Measurements from ENCODE around the gene THYN1.
A peak's percentile ranks its signal among the peaks of the same experiment; 100 is the strongest.

The THYN1 gene

DNA sequence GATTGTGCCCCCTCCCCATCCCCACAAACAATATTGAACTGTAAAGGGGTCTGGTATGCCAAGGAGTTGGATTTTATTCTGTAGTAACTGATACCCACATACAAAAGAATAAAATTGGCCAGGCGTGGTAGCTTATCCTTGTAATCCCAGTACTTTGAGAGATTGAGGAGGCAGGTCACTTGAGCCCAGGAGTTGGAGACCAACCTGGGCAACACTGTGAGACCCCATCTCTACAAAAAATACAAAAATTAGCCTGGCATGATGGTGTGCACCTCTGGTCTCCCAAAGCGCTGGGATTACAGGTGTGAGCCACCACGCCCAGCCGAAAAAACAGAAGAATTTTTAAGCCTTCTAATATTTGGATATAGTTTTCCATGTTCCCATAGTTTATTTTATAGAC lies 18.8 kb upstream of the THYN1 start:
- H3K18ac ChIP-seq (ENCODE audit: low read length) = no peak overlapping the region
- H2AK5ac ChIP-seq (ENCODE audit: low read length) = no peak overlapping the region
- H3K27me3 ChIP-seq (ENCODE audit: insufficient read depth, low read length, poor library complexity) = no peaks in the 10 kb centered on the region
- DNase-seq = no peak
- H2BK5ac ChIP-seq (ENCODE audit: low read length) = no peak overlapping the region
- no peak overlapping the region for H3K9ac ChIP-seq (ENCODE audit: low read length)
- peaks cover 2% of the 10 kb centered on the region for H3K4me1 ChIP-seq (ENCODE audit: control insufficient read depth, low read depth, low read length)
- H3K4me2 ChIP-seq (ENCODE audit: low read length) = no peak overlapping the region
- H3K23ac ChIP-seq (ENCODE audit: low read length) = no peak overlapping the region
- no peak overlapping the region for H2BK15ac ChIP-seq (replicated peaks; ENCODE audit: low read depth)
- no peak overlapping the region for H4K5ac ChIP-seq (ENCODE audit: low read length)
- H3K79me2 ChIP-seq (ENCODE audit: control insufficient read depth, insufficient read depth, low read length) = peaks cover 6% of the 10 kb centered on the region
- no peak overlapping the region for H3K56ac ChIP-seq (ENCODE audit: low read length)
- no peak overlapping the region for H3K4me3 ChIP-seq (ENCODE audit: low read length)
- no peaks in the 10 kb centered on the region for H3K36me3 ChIP-seq (ENCODE audit: control insufficient read depth, insufficient read depth, low read length)
- no peaks in the 10 kb centered on the region for H3K79me1 ChIP-seq (ENCODE audit: low read length)
- H2BK120ac ChIP-seq (ENCODE audit: low read depth, low read length) = no peak overlapping the region
- no peak overlapping the region for H3K4ac ChIP-seq (ENCODE audit: low read depth, low read length)
- H3K27ac ChIP-seq (ENCODE audit: low read depth, low read length) = no peak overlapping the region
- no peak overlapping the region for H4K8ac ChIP-seq (ENCODE audit: low read depth, low read length)
- no CpG with 5 or more reads among the region's 4 CpGs for WGBS (ENCODE audit: extremely low coverage, insufficient coverage, low lambda C conversion rate)

GRCh38 chr11:134270250-134270714 lies 17.1 kb upstream of the THYN1 start:
- H3K79me1 ChIP-seq (ENCODE audit: low read length) = no peaks in the 10 kb centered on the region
- no peak overlapping the region for H3K4me2 ChIP-seq (ENCODE audit: low read length)
- H3K79me2 ChIP-seq (ENCODE audit: control insufficient read depth, insufficient read depth, low read length) = peaks cover 6% of the 10 kb centered on the region
- H3K9ac ChIP-seq (ENCODE audit: low read length) = no peak overlapping the region
- H3K4me1 ChIP-seq (ENCODE audit: control insufficient read depth, low read depth, low read length) = peaks cover 2% of the 10 kb centered on the region
- H2AK5ac ChIP-seq (ENCODE audit: low read length) = no peak overlapping the region
- H3K27me3 ChIP-seq (ENCODE audit: insufficient read depth, low read length, poor library complexity) = no peaks in the 10 kb centered on the region
- no peak overlapping the region for H4K8ac ChIP-seq (ENCODE audit: low read depth, low read length)
- no peak overlapping the region for H3K56ac ChIP-seq (ENCODE audit: low read length)
- no peak overlapping the region for H3K18ac ChIP-seq (ENCODE audit: low read length)
- H3K4me3 ChIP-seq (ENCODE audit: low read length) = no peak overlapping the region
- no peak overlapping the region for H3K23ac ChIP-seq (ENCODE audit: low read length)
- peak; percentile 84 for DNase-seq
- H3K36me3 ChIP-seq (ENCODE audit: control insufficient read depth, insufficient read depth, low read length) = no peaks in the 10 kb centered on the region
- no CpG with 5 or more reads among the region's 5 CpGs for WGBS (ENCODE audit: extremely low coverage, insufficient coverage, low lambda C conversion rate)
- H3K4ac ChIP-seq (ENCODE audit: low read depth, low read length) = no peak overlapping the region
- H2BK5ac ChIP-seq (ENCODE audit: low read length) = no peak overlapping the region
- no peak overlapping the region for H2BK120ac ChIP-seq (ENCODE audit: low read depth, low read length)
- H4K5ac ChIP-seq (ENCODE audit: low read length) = no peak overlapping the region
- no peak overlapping the region for H3K27ac ChIP-seq (ENCODE audit: low read depth, low read length)
- H2BK15ac ChIP-seq (replicated peaks; ENCODE audit: low read depth) = no peak overlapping the region

GRCh38 chr11:134267966-134268365 lies 14.8 kb upstream of the THYN1 start:
- no peaks in the 10 kb centered on the region for H3K36me3 ChIP-seq (ENCODE audit: control insufficient read depth, insufficient read depth, low read length)
- H4K5ac ChIP-seq (ENCODE audit: low read length) = no peak overlapping the region
- H3K27ac ChIP-seq (ENCODE audit: low read depth, low read length) = no peak overlapping the region
- no peaks in the 10 kb centered on the region for H3K79me1 ChIP-seq (ENCODE audit: low read length)
- no peak for DNase-seq
- H2BK5ac ChIP-seq (ENCODE audit: low read length) = no peak overlapping the region
- no peak overlapping the region for H2BK15ac ChIP-seq (replicated peaks; ENCODE audit: low read depth)
- H4K8ac ChIP-seq (ENCODE audit: low read depth, low read length) = no peak overlapping the region
- H3K56ac ChIP-seq (ENCODE audit: low read length) = no peak overlapping the region
- H3K4me1 ChIP-seq (ENCODE audit: control insufficient read depth, low read depth, low read length) = peaks cover 2% of the 10 kb centered on the region
- H3K23ac ChIP-seq (ENCODE audit: low read length) = no peak overlapping the region
- peak overlapping the region; percentile 62 for H3K18ac ChIP-seq (ENCODE audit: low read length)
- no peaks in the 10 kb centered on the region for H3K27me3 ChIP-seq (ENCODE audit: insufficient read depth, low read length, poor library complexity)
- no CpG with 5 or more reads among the region's 11 CpGs for WGBS (ENCODE audit: extremely low coverage, insufficient coverage, low lambda C conversion rate)
- H3K4me3 ChIP-seq (ENCODE audit: low read length) = no peak overlapping the region
- H2AK5ac ChIP-seq (ENCODE audit: low read length) = no peak overlapping the region
- H3K9ac ChIP-seq (ENCODE audit: low read length) = no peak overlapping the region
- H3K4ac ChIP-seq (ENCODE audit: low read depth, low read length) = no peak overlapping the region
- no peaks in the 10 kb centered on the region for H3K79me2 ChIP-seq (ENCODE audit: control insufficient read depth, insufficient read depth, low read length)
- no peak overlapping the region for H3K4me2 ChIP-seq (ENCODE audit: low read length)
- H2BK120ac ChIP-seq (ENCODE audit: low read depth, low read length) = no peak overlapping the region

DNA sequence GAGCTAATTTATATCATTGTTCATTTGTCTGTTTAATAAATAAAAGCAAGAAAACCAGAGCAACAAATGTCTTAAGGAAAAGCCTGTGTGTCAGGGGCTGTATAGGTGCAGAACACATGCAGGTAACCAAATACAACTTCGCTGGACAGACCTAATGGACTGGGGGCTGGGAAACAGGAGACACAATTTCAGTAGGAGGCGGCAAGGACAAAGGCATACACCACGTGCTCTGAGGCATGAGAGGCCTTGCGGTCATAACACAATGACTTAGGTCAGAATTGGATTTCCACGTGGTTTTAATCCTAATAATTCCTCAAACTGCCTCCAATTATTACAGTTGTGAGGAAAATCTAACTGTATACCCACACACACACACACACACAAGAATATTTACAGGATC lies 14.3 kb upstream of the THYN1 start:
- H3K4me1 ChIP-seq (ENCODE audit: control insufficient read depth, low read depth, low read length) = no peaks in the 10 kb centered on the region
- H3K4me3 ChIP-seq (ENCODE audit: low read length) = no peak overlapping the region
- no peak overlapping the region for H2BK15ac ChIP-seq (replicated peaks; ENCODE audit: low read depth)
- no peak for DNase-seq
- H4K5ac ChIP-seq (ENCODE audit: low read length) = no peak overlapping the region
- H3K9ac ChIP-seq (ENCODE audit: low read length) = no peak overlapping the region
- peak overlapping the region; percentile 47 for H3K56ac ChIP-seq (ENCODE audit: low read length)
- H3K18ac ChIP-seq (ENCODE audit: low read length) = no peak overlapping the region
- H3K27me3 ChIP-seq (ENCODE audit: insufficient read depth, low read length, poor library complexity) = no peaks in the 10 kb centered on the region
- H3K23ac ChIP-seq (ENCODE audit: low read length) = no peak overlapping the region
- H3K36me3 ChIP-seq (ENCODE audit: control insufficient read depth, insufficient read depth, low read length) = no peaks in the 10 kb centered on the region
- H2BK120ac ChIP-seq (ENCODE audit: low read depth, low read length) = no peak overlapping the region
- no peak overlapping the region for H3K4ac ChIP-seq (ENCODE audit: low read depth, low read length)
- no CpG with 5 or more reads among the region's 5 CpGs for WGBS (ENCODE audit: extremely low coverage, insufficient coverage, low lambda C conversion rate)
- no peak overlapping the region for H3K4me2 ChIP-seq (ENCODE audit: low read length)
- H3K79me1 ChIP-seq (ENCODE audit: low read length) = no peaks in the 10 kb centered on the region
- no peaks in the 10 kb centered on the region for H3K79me2 ChIP-seq (ENCODE audit: control insufficient read depth, insufficient read depth, low read length)
- no peak overlapping the region for H2AK5ac ChIP-seq (ENCODE audit: low read length)
- H3K27ac ChIP-seq (ENCODE audit: low read depth, low read length) = no peak overlapping the region
- H4K8ac ChIP-seq (ENCODE audit: low read depth, low read length) = no peak overlapping the region
- no peak overlapping the region for H2BK5ac ChIP-seq (ENCODE audit: low read length)

DNA sequence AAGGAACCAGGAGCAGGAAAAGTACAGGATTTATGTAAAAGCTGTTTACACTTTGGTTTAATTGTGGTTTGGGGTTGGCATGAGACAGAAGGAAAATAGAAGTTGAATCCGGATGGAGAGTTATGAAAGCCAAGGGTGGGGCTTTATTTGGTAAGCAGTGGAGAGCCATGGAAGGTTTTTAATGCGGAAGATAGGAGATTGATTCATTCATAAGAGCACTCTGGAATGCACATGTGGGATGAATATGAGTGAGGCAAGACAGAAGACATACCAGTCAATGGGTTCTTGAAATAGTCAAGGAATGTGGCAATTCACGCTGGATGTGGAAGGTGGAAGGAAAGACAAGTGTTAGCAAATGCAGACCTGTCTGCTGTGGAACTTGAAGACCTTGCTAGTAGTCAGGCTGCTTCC lies 13.7 kb upstream of the THYN1 start:
- Histone ChIP-seq H3K23ac (ENCODE audit: low read length) (no peak overlapping the region), H3K27me3 (ENCODE audit: insufficient read depth, low read length, poor library complexity) (no peaks in the 10 kb centered on the region), H2AK5ac (ENCODE audit: low read length) (no peak overlapping the region), H3K79me2 (ENCODE audit: control insufficient read depth, insufficient read depth, low read length) (no peaks in the 10 kb centered on the region), H3K36me3 (ENCODE audit: control insufficient read depth, insufficient read depth, low read length) (no peaks in the 10 kb centered on the region), H4K8ac (ENCODE audit: low read depth, low read length) (no peak overlapping the region), H3K9ac (ENCODE audit: low read length) (no peak overlapping the region), H3K27ac (ENCODE audit: low read depth, low read length) (no peak overlapping the region), H3K79me1 (ENCODE audit: low read length) (no peaks in the 10 kb centered on the region), H2BK5ac (ENCODE audit: low read length) (no peak overlapping the region), H3K56ac (ENCODE audit: low read length) (no peak overlapping the region), H3K4me3 (ENCODE audit: low read length) (no peak overlapping the region), H3K18ac (ENCODE audit: low read length) (no peak overlapping the region), H3K4ac (ENCODE audit: low read depth, low read length) (no peak overlapping the region), H4K5ac (ENCODE audit: low read length) (no peak overlapping the region), H2BK15ac (replicated peaks; ENCODE audit: low read depth) (no peak overlapping the region), H3K4me2 (ENCODE audit: low read length) (no peak overlapping the region), H2BK120ac (ENCODE audit: low read depth, low read length) (no peak overlapping the region), H3K4me1 (ENCODE audit: control insufficient read depth, low read depth, low read length) (no peaks in the 10 kb centered on the region)
- no CpG with 5 or more reads among the region's 3 CpGs for WGBS (ENCODE audit: extremely low coverage, insufficient coverage, low lambda C conversion rate)
- peak; percentile 66 for DNase-seq

GRCh38 chr11:134266440-134266839 lies 13.3 kb upstream of the THYN1 start:
- no peak overlapping the region for H3K4me2 ChIP-seq (ENCODE audit: low read length)

More at GRCh38 chr11:134266440-134266839, 13.3 kb upstream of the THYN1 start:
- no peak overlapping the region for H2BK5ac ChIP-seq (ENCODE audit: low read length)
- no peak overlapping the region for H3K56ac ChIP-seq (ENCODE audit: low read length)
- DNase-seq = no peak
- H3K4ac ChIP-seq (ENCODE audit: low read depth, low read length) = no peak overlapping the region
- no peak overlapping the region for H3K23ac ChIP-seq (ENCODE audit: low read length)
- no peak overlapping the region for H2AK5ac ChIP-seq (ENCODE audit: low read length)
- no peak overlapping the region for H3K27ac ChIP-seq (ENCODE audit: low read depth, low read length)
- no peaks in the 10 kb centered on the region for H3K4me1 ChIP-seq (ENCODE audit: control insufficient read depth, low read depth, low read length)
- no peak overlapping the region for H3K9ac ChIP-seq (ENCODE audit: low read length)
- H3K79me2 ChIP-seq (ENCODE audit: control insufficient read depth, insufficient read depth, low read length) = no peaks in the 10 kb centered on the region
- H3K36me3 ChIP-seq (ENCODE audit: control insufficient read depth, insufficient read depth, low read length) = no peaks in the 10 kb centered on the region
- H3K4me3 ChIP-seq (ENCODE audit: low read length) = no peak overlapping the region
- H4K5ac ChIP-seq (ENCODE audit: low read length) = no peak overlapping the region
- H2BK120ac ChIP-seq (ENCODE audit: low read depth, low read length) = no peak overlapping the region
- H3K79me1 ChIP-seq (ENCODE audit: low read length) = no peaks in the 10 kb centered on the region
- H3K18ac ChIP-seq (ENCODE audit: low read length) = no peak overlapping the region
- no CpG with 5 or more reads among the region's 5 CpGs for WGBS (ENCODE audit: extremely low coverage, insufficient coverage, low lambda C conversion rate)
- H2BK15ac ChIP-seq (replicated peaks; ENCODE audit: low read depth) = no peak overlapping the region
- H4K8ac ChIP-seq (ENCODE audit: low read depth, low read length) = no peak overlapping the region
- H3K27me3 ChIP-seq (ENCODE audit: insufficient read depth, low read length, poor library complexity) = no peaks in the 10 kb centered on the region
